Kidney epithelial cell (primary cell): ENCODE measurements around the gene B3GLCT. TPM values are rescaled to one million over a fixed set of nuclear protein-coding genes. Genes with fewer than 3 reads are reported as not detected.

ENCODE experiments used
- DNase-seq: peaks from one replicate; pipeline ENCODE4 v3.0.0-alpha.2; 2010; ENCODE audit warnings: low read depth
- H3K27me3 ChIP-seq: 2 replicates; pipeline ENCODE4 v1.6.0; 2011; ENCODE audit warnings: low read length; ENCODE audit not compliant: control insufficient read depth, insufficient read depth
- H3K36me3 ChIP-seq: 2 replicates; pipeline ENCODE4 v1.5.1; 2011; ENCODE audit warnings: low read length; ENCODE audit not compliant: control insufficient read depth, insufficient read depth
- H3K4me3 ChIP-seq: 2 replicates; pipeline ENCODE4 v1.5.1; 2011; ENCODE audit warnings: low read depth, mild to moderate bottlenecking, control low read depth, low read length
- total RNA-seq: library from RNA; depleted of rRNA; stranded (reverse); fragments of >200 nt; gene quantifications from 2 replicates; pipeline ENCODE4 v1.2.3, GENCODE V29; 2015
- TF ChIP-seq, protein P1 (sequence below): IDR thresholded peaks from 2 replicates; pipeline ENCODE4 v1.5.1; 2011; ENCODE audit warnings: mild to moderate bottlenecking, moderate library complexity, low read length, control low read depth, inconsistent platforms; ENCODE audit not compliant: insufficient read depth, poor library complexity, severe bottlenecking

B3GLCT gene
- total RNA-seq, 1 donor from 2014 or later = 18.1 TPM

DNA sequence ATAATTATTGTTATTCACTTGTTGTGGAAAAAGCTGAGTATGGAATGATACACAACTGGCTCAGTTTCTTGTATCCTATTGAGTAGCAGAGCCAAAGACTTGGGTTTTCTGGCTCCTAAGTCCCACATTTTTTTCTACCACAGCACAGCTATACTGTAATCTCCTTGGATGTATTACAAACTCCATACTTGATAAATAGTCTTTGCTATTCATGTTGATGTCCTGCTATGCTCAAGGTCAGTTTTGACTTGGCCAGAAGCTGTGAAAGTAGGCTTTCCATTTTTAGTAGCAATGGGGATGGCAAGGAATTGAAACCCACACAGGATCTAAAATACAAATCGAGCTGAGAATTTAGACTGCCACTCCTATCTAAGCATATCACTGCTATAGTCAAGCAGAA, 79.1 kb downstream of the B3GLCT start:
- H3K4me3 ChIP-seq = no peak overlapping the region
- TF ChIP-seq, protein P1, sequence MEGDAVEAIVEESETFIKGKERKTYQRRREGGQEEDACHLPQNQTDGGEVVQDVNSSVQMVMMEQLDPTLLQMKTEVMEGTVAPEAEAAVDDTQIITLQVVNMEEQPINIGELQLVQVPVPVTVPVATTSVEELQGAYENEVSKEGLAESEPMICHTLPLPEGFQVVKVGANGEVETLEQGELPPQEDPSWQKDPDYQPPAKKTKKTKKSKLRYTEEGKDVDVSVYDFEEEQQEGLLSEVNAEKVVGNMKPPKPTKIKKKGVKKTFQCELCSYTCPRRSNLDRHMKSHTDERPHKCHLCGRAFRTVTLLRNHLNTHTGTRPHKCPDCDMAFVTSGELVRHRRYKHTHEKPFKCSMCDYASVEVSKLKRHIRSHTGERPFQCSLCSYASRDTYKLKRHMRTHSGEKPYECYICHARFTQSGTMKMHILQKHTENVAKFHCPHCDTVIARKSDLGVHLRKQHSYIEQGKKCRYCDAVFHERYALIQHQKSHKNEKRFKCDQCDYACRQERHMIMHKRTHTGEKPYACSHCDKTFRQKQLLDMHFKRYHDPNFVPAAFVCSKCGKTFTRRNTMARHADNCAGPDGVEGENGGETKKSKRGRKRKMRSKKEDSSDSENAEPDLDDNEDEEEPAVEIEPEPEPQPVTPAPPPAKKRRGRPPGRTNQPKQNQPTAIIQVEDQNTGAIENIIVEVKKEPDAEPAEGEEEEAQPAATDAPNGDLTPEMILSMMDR = no peak
- H3K36me3 ChIP-seq = no peaks in the 10 kb centered on the region
- DNase-seq = no peak
- H3K27me3 ChIP-seq = no peaks in the 10 kb centered on the region

DNA sequence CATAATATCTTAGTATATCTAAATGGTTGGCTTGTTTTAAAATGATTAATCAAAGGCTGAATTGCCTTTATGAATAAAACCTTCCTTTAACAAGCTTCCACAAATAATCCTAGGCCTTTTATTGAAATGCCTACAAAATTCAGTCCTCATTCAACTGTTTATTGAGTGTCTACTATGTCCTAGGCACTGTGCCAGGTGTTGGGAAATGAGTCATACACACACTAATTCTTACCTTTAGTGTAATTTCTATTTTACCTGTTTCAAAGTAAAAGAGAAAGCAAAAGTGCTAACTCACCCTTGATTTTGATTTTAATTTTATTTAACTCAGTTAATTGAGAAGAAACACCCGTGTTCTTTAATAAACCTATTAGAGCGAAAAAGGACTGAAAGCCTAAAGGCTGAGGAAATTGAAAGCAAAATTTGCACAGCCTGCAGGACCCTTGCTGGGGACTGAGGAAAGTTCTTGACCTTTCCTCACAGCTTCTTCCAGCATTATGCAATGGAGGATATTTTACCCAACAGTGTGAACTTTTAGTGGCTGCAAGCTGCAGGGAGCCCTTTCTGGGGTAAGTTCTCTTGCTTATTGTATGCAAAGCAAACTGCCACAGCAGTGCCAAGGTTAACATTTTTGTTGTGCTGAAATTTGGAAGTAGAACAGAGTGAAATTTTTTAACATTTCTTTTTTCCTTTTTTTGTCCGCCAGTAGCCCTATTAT, 83.1 kb downstream of the B3GLCT start:
- H3K27me3 ChIP-seq = no peaks in the 10 kb centered on the region
- no peak overlapping the region for H3K4me3 ChIP-seq
- H3K36me3 ChIP-seq = no peaks in the 10 kb centered on the region
- DNase-seq = no peak
- TF ChIP-seq, protein P1 = no peak

DNA sequence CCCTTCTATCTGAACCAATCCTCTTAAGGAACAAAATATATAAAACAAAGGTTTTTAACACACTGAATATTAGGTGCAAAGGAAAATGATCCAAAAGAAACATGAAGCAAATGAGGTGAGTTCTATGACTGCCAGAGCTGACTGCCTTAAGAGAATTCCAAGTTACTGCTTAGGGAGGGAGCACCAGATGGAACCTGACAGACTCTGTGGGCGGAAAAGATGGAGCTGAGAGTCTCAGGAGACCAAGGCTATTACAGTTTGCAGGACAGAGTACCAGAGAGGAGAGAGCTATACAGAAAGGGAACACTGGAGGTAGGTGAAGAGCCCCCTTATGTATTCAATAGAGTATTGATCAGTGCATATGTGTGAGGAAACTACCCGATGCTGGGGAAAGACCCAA, 87.2 kb downstream of the B3GLCT start:
- Histone ChIP-seq H3K36me3 (no peaks in the 10 kb centered on the region), H3K4me3 (no peak overlapping the region), H3K27me3 (no peaks in the 10 kb centered on the region)
- TF ChIP-seq, protein P1 = no peak
- DNase-seq = no peak

DNA sequence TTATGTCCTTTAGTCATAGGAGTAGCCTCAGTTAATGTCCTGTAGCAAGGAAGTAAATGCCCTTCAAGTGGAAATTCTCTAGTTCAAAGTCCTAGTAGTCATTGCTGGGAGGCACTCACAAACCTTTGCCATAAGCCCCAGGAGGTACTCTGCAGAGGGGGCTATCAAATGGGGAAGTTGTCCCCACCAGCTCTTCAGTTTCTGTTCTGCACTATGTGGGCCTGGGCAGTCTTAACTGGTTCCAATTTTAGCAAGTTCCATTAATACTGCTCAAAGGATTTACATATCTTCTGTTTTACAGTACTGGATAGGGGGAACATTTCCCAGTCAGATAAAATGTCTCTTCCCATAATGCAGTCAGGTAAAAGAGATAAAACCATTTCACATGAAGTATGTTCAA, 101.3 kb downstream of the B3GLCT start:
- TF ChIP-seq, protein P1 = no peak
- no peak for DNase-seq
- no peaks in the 10 kb centered on the region for H3K27me3 ChIP-seq

DNA sequence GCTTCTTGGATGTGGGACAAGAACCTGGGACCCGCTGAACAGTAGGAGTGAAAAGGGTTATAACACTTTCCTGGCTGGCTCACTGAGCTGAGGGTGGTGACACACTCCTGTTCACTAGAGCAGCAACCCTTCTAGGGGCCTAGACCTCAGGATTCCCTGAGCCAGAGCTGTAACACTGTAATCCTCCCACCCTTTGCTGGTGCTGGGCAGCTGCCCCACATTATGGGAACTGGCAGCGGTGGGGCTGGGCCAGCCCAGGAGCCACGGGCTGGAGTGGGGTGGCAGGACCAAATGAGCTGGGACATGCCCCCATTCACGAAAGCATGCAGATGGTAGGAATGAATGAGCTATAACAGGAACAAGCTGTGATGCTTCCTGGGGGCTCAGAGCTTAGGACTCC, 110.6 kb downstream of the B3GLCT start:
- Histone ChIP-seq H3K27me3 (no peaks in the 10 kb centered on the region), H3K36me3 (no peaks in the 10 kb centered on the region), H3K4me3 (no peak overlapping the region)
- TF ChIP-seq, protein P1 = no peak
- no peak for DNase-seq

More for the DNA sequence above, 101.3 kb downstream of the B3GLCT start:
- no peaks in the 10 kb centered on the region for H3K36me3 ChIP-seq
- no peak overlapping the region for H3K4me3 ChIP-seq

DNA sequence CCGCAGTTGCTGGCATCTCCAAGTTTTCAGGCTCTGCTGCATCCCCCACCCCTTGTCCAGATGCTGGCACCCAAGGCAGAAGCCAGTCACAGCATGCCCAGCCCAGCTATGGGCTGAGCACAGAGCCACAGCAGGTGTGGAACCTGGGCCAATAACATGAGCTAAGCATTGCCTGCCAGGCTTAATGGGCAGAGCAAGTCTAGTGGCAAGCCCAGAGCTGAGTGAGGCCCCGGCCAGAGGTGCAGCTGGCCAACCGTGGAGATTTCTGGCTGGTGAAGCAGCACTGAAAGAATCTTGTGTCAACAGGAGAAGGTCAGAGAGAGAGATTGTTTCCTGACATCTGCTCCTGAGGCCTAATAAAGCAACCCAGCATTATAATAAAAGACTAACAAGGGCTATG, 111.0 kb downstream of the B3GLCT start:
- no peaks in the 10 kb centered on the region for H3K36me3 ChIP-seq
- no peak for DNase-seq

More for the DNA sequence above, 111.0 kb downstream of the B3GLCT start:
- H3K4me3 ChIP-seq = no peak overlapping the region
- no peaks in the 10 kb centered on the region for H3K27me3 ChIP-seq
- TF ChIP-seq, protein P1 = no peak
